ENCODE measurements around the gene SHISA4.

The SHISA4 gene

GRCh38 chr1:201914456-201915235 lies 25.9 kb downstream of the SHISA4 start:
- no peak for DNase-seq (ENCODE audit: extremely low spot score)
- ChIA-PET CTCF (interaction anchor here (0.9 kb wide), 1 partner anchor 18 kb away, joined by 5 read pairs; no protein-coding TSS in a partner anchor), POLR2A (no interaction called here)
- no peak for TF ChIP-seq ZNF384 (IDR thresholded peaks at IDR 0.05)
- TF ChIP-seq HDGF (IDR thresholded peaks at IDR 0.05; ENCODE audit: borderline replicate concordance) = no peak
- TF ChIP-seq, protein P1, sequence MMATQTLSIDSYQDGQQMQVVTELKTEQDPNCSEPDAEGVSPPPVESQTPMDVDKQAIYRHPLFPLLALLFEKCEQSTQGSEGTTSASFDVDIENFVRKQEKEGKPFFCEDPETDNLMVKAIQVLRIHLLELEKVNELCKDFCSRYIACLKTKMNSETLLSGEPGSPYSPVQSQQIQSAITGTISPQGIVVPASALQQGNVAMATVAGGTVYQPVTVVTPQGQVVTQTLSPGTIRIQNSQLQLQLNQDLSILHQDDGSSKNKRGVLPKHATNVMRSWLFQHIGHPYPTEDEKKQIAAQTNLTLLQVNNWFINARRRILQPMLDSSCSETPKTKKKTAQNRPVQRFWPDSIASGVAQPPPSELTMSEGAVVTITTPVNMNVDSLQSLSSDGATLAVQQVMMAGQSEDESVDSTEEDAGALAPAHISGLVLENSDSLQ (IDR thresholded peaks at IDR 0.05) = no peak

DNA sequence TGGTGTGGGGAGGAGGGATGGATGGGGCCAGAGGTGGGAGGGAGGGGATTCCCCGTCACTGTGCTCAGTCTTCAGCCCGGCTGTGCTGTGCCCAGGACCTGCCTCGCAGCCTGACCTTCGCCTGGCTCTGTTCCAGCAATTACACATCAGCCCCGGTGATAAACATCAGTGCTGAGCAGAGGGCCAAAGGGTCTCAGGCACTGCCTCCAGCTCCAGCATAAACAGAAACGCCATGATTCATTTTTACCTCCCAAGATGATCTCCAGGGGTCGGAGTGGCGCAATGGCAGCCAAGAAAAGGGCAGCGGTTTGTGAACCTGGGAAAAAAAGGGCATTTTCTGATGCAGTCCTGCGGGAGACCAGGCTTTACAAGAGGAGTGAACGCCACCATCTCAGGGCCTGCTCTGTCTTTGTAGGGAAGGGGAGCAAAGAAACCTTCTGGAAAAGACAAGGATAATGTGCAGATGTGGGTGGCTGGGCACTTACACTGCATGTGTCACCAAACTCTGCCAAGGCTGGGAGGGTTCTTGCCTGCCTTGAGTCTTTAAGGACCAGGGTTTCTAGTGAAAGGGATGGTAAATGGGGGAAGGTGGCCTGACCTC lies 28.1 kb downstream of the SHISA4 start:
- TF ChIP-seq HDGF (IDR thresholded peaks at IDR 0.05; ENCODE audit: borderline replicate concordance) = no peak
- no peak for TF ChIP-seq SP1 (IDR thresholded peaks at IDR 0.05)
- TF ChIP-seq FOXM1 (IDR thresholded peaks at IDR 0.05; ENCODE audit: borderline replicate concordance) = no peak
- DNase-seq (ENCODE audit: extremely low spot score) = peak; percentile 58
- ChIA-PET POLR2A (interaction anchor here (1.5 kb wide), 1 partner anchor 66 kb away, joined by 4 read pairs; the partner anchor contains the start of gene RNPEP), CTCF (interaction anchor here (0.6 to 1.1 kb wide), 2 partner anchors 83 to 168 kb away, joined by 3 read pairs; no protein-coding TSS in a partner anchor)

GRCh38 chr1:201917362-201918033 lies 28.8 kb downstream of the SHISA4 start:
- CTCF ChIA-PET = interaction anchor here (0.6 kb wide), 2 partner anchors 47 to 167 kb away, joined by 3 read pairs; no protein-coding TSS in a partner anchor
- TF ChIP-seq, protein P1 (IDR thresholded peaks at IDR 0.05) = no peak
- TF ChIP-seq NFRKB (IDR thresholded peaks at IDR 0.05) (no peak), FOXK2 (IDR thresholded peaks at IDR 0.05) (no peak), ZNF384 (IDR thresholded peaks at IDR 0.05) (no peak), TARDBP (IDR thresholded peaks at IDR 0.05) (no peak), SUZ12 (IDR thresholded peaks at IDR 0.05) (no peak), FOXM1 (IDR thresholded peaks at IDR 0.05; ENCODE audit: borderline replicate concordance) (no peak)
- POLR2A ChIA-PET = interaction anchor here (1.5 kb wide), 1 partner anchor 65 kb away, joined by 4 read pairs; the partner anchor contains the start of gene RNPEP
- no peak for DNase-seq (ENCODE audit: extremely low spot score)

DNA sequence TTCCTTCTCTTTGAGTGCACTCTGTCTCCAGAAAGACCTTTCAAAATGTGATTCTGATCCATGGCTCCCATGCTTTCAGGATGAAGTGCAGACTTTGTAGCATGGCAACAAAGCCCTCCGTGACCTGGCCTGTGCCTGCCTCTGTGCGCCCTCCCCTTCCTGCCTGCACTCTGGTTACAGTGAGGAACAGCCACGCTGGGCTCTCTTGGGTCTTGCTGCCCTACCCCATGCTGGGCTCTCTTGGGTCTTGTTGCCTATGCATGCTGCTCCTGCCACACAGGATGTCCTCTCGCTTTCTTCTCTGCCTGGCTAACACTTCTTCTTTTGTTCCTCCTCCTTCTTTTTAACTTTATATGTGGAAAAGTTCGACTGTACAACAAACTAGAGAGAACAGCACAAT lies 29.6 kb downstream of the SHISA4 start:
- ChIA-PET POLR2A (interaction anchor here (1.5 kb wide), 1 partner anchor 64 kb away, joined by 4 read pairs; the partner anchor contains the start of gene RNPEP), CTCF (no interaction called here)
- DNase-seq (ENCODE audit: extremely low spot score) = no peak
- TF ChIP-seq BHLHE40 (IDR thresholded peaks at IDR 0.05; ENCODE audit: borderline replicate concordance) = no peak
- TF ChIP-seq FOXK2 (IDR thresholded peaks at IDR 0.05) = no peak
- no peak for TF ChIP-seq SP1 (IDR thresholded peaks at IDR 0.05)
- no peak for TF ChIP-seq FOXA1 (IDR thresholded peaks at IDR 0.05)
- TF ChIP-seq LEF1 (IDR thresholded peaks at IDR 0.05; ENCODE audit: borderline replicate concordance) = no peak
- TF ChIP-seq, protein P1 (IDR thresholded peaks at IDR 0.05) = no peak
- no peak for TF ChIP-seq L3MBTL2 (conservative IDR thresholded peaks at IDR 0.05)
- TF ChIP-seq FOXM1 (IDR thresholded peaks at IDR 0.05; ENCODE audit: borderline replicate concordance) = no peak

DNA sequence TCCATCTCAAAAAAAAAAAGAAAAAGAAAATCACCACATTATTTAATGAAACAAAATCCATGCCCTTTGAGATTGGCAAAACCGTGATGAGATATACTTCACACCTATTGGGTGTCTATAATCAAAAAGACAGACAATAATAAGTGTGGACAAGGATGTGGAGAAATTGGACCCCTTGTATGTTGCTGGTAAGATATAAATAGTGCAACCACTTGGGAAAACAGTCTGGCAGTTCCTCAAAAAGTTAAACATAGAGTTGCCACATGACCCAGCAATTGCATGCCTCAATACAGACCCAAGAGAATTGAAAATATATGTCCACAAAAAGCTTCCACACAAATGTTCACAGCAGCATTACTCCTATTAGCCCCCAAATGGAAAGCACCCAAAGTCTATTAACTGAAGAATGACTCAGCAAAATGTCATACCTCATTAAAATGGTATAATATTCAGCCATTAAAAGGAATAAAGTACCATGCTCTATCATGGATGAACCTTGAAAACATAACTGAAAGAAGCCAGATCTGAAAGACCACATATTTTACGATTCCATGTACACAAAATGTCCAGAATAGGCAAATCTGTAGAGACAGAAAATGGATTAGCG lies 33.4 kb downstream of the SHISA4 start:
- CTCF ChIA-PET = no interaction called here
- DNase-seq (ENCODE audit: extremely low spot score) = no peak

DNA sequence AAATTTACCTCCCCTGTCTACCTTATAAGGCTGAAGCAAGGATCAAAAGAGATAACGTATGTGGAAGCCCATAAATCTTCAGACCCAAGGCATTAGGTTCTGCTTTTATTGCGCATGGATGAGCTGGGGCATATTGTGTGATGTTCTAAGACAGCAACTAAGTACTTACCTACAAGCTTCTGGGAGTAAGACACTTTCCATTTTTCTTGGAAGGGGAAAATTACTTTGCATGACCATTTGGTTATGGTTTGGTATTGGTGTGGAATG lies 36.5 kb downstream of the SHISA4 start:
- TF ChIP-seq, protein P1 (IDR thresholded peaks at IDR 0.05) = peak; percentile 39; the same call in 1 of the 2 replicates
- TF ChIP-seq SUZ12 (IDR thresholded peaks at IDR 0.05) (no peak), LEF1 (IDR thresholded peaks at IDR 0.05; ENCODE audit: borderline replicate concordance) (no peak), SP1 (IDR thresholded peaks at IDR 0.05) (no peak)
- POLR2A ChIA-PET = no interaction called here
- CTCF ChIA-PET = no interaction called here
- no peak for DNase-seq (ENCODE audit: extremely low spot score)

More for the DNA sequence above, 33.4 kb downstream of the SHISA4 start:
- POLR2A ChIA-PET = no interaction called here
- TF ChIP-seq ZNF384 (IDR thresholded peaks at IDR 0.05) = no peak
- no peak for TF ChIP-seq L3MBTL2 (conservative IDR thresholded peaks at IDR 0.05)
- no peak for TF ChIP-seq FOXA1 (IDR thresholded peaks at IDR 0.05)
- no peak for TF ChIP-seq BHLHE40 (IDR thresholded peaks at IDR 0.05; ENCODE audit: borderline replicate concordance)
- TF ChIP-seq NFRKB (IDR thresholded peaks at IDR 0.05) = no peak

Data from HEK293T (cell line).